Colonic mucosa (tissue), 4 donors: ENCODE results near the gene FRRS1. TPM values are rescaled to one million over a fixed set of nuclear protein-coding genes. Genes with fewer than 3 reads are reported as not detected.

Experiments used
- DNase-seq: peaks from one replicate; pipeline ENCODE4 v3.0.0-alpha.2; 2020
- H3K27ac ChIP-seq: fragments of 200-600 bp; one replicate; pipeline ENCODE4 v1.8.0; 2021
- H3K27me3 ChIP-seq: fragments of 200-600 bp; one replicate; pipeline ENCODE4 v1.8.0; 2021
- H3K36me3 ChIP-seq: fragments of 200-600 bp; one replicate; pipeline ENCODE4 v1.8.0; 2021
- H3K4me1 ChIP-seq: fragments of 200-600 bp; one replicate; pipeline ENCODE4 v1.8.0; 2021; ENCODE audit warnings: mild to moderate bottlenecking
- H3K4me3 ChIP-seq: fragments of 200-600 bp; one replicate; pipeline ENCODE4 v1.8.0; 2021
- H3K9ac ChIP-seq, 2 donors: one replicate each; pipeline ENCODE4 v1.7.0; 2013; ENCODE audit warnings: control low read depth in 2 of 2, low read depth in 2 of 2, low read length in 2 of 2
- H3K9me3 ChIP-seq: fragments of 200-600 bp; one replicate; pipeline ENCODE4 v1.8.0; 2021
- CTCF ChIP-seq: fragments of 200-600 bp; IDR thresholded peaks from one replicate; pipeline ENCODE4 v1.8.0; 2022; ENCODE audit warnings: antibody characterized with exemption, mild to moderate bottlenecking
- intact Hi-C: fragments of 100-400 bp; cut with DNase I; formaldehyde crosslinking; loops from one replicate; pipeline ENCODE4 v1.14.1; 2022
- total RNA-seq, 2 donors: library from RNA; stranded (reverse); fragmentation: NEBNext Ultra II Directional in 1 of 2; extraction: Animal tissue kit (Norgen Biotek cat#: 25700) in 1 of 2; gene quantifications; one replicate each; pipeline ENCODE4 v1.2.1, GENCODE V29; 2021
- donor health status: healthy.
- donor health status: DM: no; HTN: no; CAD: no.
- donor health status: DM: no; HTN: no; CAD: no.

FRRS1 gene
- total RNA-seq, 2 donors from 2014 or later, result 16.7 to 17.1 TPM

GRCh38 chr1:99728494-99729235 lies 37.8 kb downstream of the FRRS1 start:
- peak; percentile 34 for TF ChIP-seq CTCF
- H3K4me3 ChIP-seq, result no peak overlapping the region
- H3K27me3 ChIP-seq, result no peaks in the 10 kb centered on the region
- no peak for DNase-seq
- intact Hi-C loops, result no loop called here
- H3K9ac ChIP-seq, result no peak overlapping the region
- H3K36me3 ChIP-seq, result no peaks in the 10 kb centered on the region
- no peaks in the 10 kb centered on the region for H3K4me1 ChIP-seq
- no peaks in the 10 kb centered on the region for H3K9me3 ChIP-seq
- H3K27ac ChIP-seq, result no peak overlapping the region

GRCh38 chr1:99727575-99728185 lies 38.8 kb downstream of the FRRS1 start:
- H3K9me3 ChIP-seq, result no peaks in the 10 kb centered on the region
- H3K36me3 ChIP-seq, result no peaks in the 10 kb centered on the region
- no peak overlapping the region for H3K9ac ChIP-seq
- intact Hi-C loops, result no loop called here
- H3K4me3 ChIP-seq, result no peak overlapping the region
- H3K27me3 ChIP-seq, result no peaks in the 10 kb centered on the region
- no peak for TF ChIP-seq CTCF
- no peak for DNase-seq
- H3K4me1 ChIP-seq, result no peaks in the 10 kb centered on the region
- H3K27ac ChIP-seq, result no peak overlapping the region

- TF ChIP-seq CTCF, result no peak
- H3K27me3 ChIP-seq, result no peaks in the 10 kb centered on the region
- no peaks in the 10 kb centered on the region for H3K36me3 ChIP-seq
- H3K9ac ChIP-seq, result no peak overlapping the region
- no peak overlapping the region for H3K4me3 ChIP-seq
- no peak for DNase-seq
- H3K4me1 ChIP-seq, result no peaks in the 10 kb centered on the region
- intact Hi-C loops, result no loop called here
- no peak overlapping the region for H3K27ac ChIP-seq
- H3K9me3 ChIP-seq, result no peaks in the 10 kb centered on the region
Measured at GRCh38 chr1:99726818-99727217, 39.6 kb downstream of the FRRS1 start.

GRCh38 chr1:99726407-99726806 lies 40.0 kb downstream of the FRRS1 start:
- Histone ChIP-seq H3K36me3 (no peaks in the 10 kb centered on the region), H3K9me3 (no peaks in the 10 kb centered on the region), H3K9ac (no peak overlapping the region), H3K27ac (no peak overlapping the region), H3K4me3 (no peak overlapping the region), H3K4me1 (no peaks in the 10 kb centered on the region), H3K27me3 (no peaks in the 10 kb centered on the region)
- no peak for DNase-seq
- TF ChIP-seq CTCF, result no peak
- intact Hi-C loops, result no loop called here

GRCh38 chr1:99725996-99726395 lies 40.4 kb downstream of the FRRS1 start:
- Histone ChIP-seq H3K9me3 (no peaks in the 10 kb centered on the region), H3K27ac (no peak overlapping the region), H3K4me1 (no peaks in the 10 kb centered on the region), H3K27me3 (no peaks in the 10 kb centered on the region), H3K9ac (no peak overlapping the region), H3K4me3 (no peak overlapping the region), H3K36me3 (no peaks in the 10 kb centered on the region)
- DNase-seq, result no peak
- TF ChIP-seq CTCF, result no peak
- intact Hi-C loops, result no loop called here
